Cardiac muscle cell (in vitro differentiated cells and primary cell): Measurements from ENCODE around the gene PNPLA2. TPM values are rescaled to one million over a fixed set of nuclear protein-coding genes. Genes with fewer than 3 reads are reported as not detected.

Source experiments
- DNase-seq, 2 donors: peaks; one replicate each; pipeline versions ENCODE4 v3.0.0 to v3.0.0-alpha.2; 2010 to 2017; ENCODE audit warnings: low read depth in 1 of 2, low spot score in 1 of 2
- H3K27ac ChIP-seq: fragments of 200-600 bp; sonication (generic); 2 replicates; pipeline ENCODE4 v1.5.1; 2016
- H3K27me3 ChIP-seq: fragments of 200-600 bp; sonication (generic); 2 replicates; pipeline ENCODE4 v1.6.0; 2016; ENCODE audit warnings: control low read depth
- H3K36me3 ChIP-seq: fragments of 200-600 bp; sonication (generic); 2 replicates; pipeline ENCODE4 v1.5.1; 2016; ENCODE audit warnings: control low read depth
- H3K4me1 ChIP-seq: fragments of 200-600 bp; sonication (generic); 2 replicates; pipeline ENCODE4 v1.8.1; 2017; ENCODE audit warnings: low read depth, mild to moderate bottlenecking, mixed run types
- H3K4me3 ChIP-seq: fragments of 200-600 bp; sonication (generic); 2 replicates; pipeline ENCODE4 v1.5.1; 2016; ENCODE audit warnings: mild to moderate bottlenecking
- H3K9me3 ChIP-seq: fragments of 200-600 bp; sonication (generic); 2 replicates; pipeline ENCODE4 v1.5.1; 2017; ENCODE audit warnings: low read depth, mild to moderate bottlenecking, control low read depth
- CTCF ChIP-seq: IDR thresholded peaks from 2 replicates; pipeline ENCODE4 v1.5.1; 2012; ENCODE audit warnings: low read depth, mild to moderate bottlenecking, low read length
- polyA plus RNA-seq: library from polyadenylated mRNA; unstranded; fragments of >200 nt; fragmentation: Nextera tagmentation; extraction: Ambion mirVana; gene quantifications from 2 replicates; pipeline ENCODE4 v1.2.1, GENCODE V29; 2016
- total RNA-seq: library from RNA; depleted of rRNA; stranded (reverse); fragments of >200 nt; gene quantifications from 2 replicates; pipeline ENCODE4 v1.2.3, GENCODE V29; 2016

Gene PNPLA2
- total and polyA plus RNA-seq, 2 experiments from 2014 or later = 81.6 to 99.9 TPM

- Histone ChIP-seq H3K4me1 (peaks cover 12% of the 10 kb centered on the region), H3K27ac (no peak overlapping the region), H3K27me3 (no peaks in the 10 kb centered on the region), H3K4me3 (peak overlapping the region; percentile 54), H3K36me3 (no peaks in the 10 kb centered on the region), H3K9me3 (no peaks in the 10 kb centered on the region)
- TF ChIP-seq CTCF = no peak
- no peak for DNase-seq
Observed at GRCh38 chr11:804599-804964, 14.1 kb upstream of the PNPLA2 start.

- no peak for TF ChIP-seq CTCF
- H3K27ac ChIP-seq = peak overlapping the region; percentile 98
- DNase-seq = no peak
- H3K27me3 ChIP-seq = no peaks in the 10 kb centered on the region
- no peaks in the 10 kb centered on the region for H3K9me3 ChIP-seq
- peak overlapping the region; percentile 93 for H3K4me3 ChIP-seq
- H3K4me1 ChIP-seq = peaks cover 12% of the 10 kb centered on the region
- H3K36me3 ChIP-seq = peaks cover 17% of the 10 kb centered on the region
Observed at GRCh38 chr11:808427-809286, 10.1 kb upstream of the PNPLA2 start.

DNA sequence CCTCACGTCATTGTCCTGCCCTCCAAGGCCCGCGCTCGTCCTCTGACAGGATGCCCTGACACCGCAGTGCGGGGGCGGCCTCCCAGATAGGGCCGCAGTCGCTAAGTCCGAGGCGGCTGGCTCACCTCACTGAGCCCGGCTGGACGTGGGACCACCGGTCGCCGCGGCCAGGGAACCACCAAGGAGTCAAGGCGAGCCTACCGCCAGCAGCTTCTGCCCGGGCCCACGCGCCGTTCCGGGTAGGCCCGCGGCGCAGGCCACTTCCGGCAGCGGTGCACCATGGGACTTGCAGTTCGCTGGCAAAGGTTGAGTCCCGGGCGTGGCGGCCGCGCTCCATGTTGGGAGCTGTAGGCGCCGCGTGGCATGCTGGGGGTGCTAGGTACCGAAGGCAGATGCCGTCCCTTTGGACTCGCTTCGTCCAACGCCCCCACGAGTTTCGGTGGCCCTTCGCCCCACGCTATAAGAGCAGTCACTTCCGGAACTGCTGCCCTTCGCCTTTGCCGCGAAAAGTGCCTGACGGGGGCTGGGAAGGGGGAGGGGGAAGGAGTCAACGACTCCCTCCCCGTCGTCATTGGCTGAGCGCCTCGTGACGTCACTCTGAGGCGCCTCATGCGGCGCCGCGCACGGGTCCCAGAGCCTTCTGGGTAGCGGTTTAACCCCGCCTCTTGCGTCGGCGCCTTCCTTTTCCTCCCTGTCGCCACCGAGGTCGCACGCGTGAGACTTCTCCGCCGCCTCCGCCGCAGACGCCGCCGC, 9.3 kb upstream of the PNPLA2 start, which contains the start of gene RPLP2:
Gene RPLP2 (plus strand): TSS at position 681 of the 753 bp plus-strand sequence. CDS start 268 bp downstream, outside the sequence.
- Histone ChIP-seq H3K36me3 (peaks cover 17% of the 10 kb centered on the region), H3K27me3 (no peaks in the 10 kb centered on the region), H3K4me1 (peaks cover 9% of the 10 kb centered on the region), H3K27ac (peak within 1 kb of the TSS; percentile 98), H3K4me3 (peak within 1 kb of the TSS; percentile 93), H3K9me3 (no peaks in the 10 kb centered on the region)
- TF ChIP-seq CTCF = no peak
- DNase-seq = peak; percentile 97 to 98

DNA sequence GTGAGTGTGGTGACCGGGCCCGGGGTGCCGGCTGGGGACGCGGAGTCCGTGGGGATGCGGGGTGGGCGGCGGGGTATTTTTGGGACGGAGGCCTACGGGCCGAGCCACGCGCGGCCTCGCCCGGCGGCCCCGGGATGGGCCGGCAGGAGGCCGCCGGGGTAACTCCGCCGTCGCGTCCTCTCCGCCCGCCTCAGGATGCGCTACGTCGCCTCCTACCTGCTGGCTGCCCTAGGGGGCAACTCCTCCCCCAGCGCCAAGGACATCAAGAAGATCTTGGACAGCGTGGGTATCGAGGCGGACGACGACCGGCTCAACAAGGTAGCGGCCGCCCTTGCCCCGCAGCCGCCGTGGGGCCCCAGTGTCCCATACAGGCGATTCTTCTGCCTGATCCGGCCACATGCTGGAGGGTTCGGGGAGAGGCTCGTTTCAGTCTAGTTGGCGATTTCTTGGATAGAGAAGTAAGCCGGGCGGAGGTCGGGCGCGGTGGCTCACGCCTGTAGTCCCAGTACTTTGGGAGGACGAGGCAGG, 8.6 kb upstream of the PNPLA2 start:
- DNase-seq = no peak
- no peaks in the 10 kb centered on the region for H3K9me3 ChIP-seq
- peaks cover 17% of the 10 kb centered on the region for H3K36me3 ChIP-seq
- peak; percentile 3 for TF ChIP-seq CTCF
- peak overlapping the region; percentile 98 for H3K27ac ChIP-seq
- no peaks in the 10 kb centered on the region for H3K27me3 ChIP-seq
- H3K4me3 ChIP-seq = peak overlapping the region; percentile 93
- peaks cover 7% of the 10 kb centered on the region for H3K4me1 ChIP-seq

GRCh38 chr11:811446-812245, 7.1 kb upstream of the PNPLA2 start:
- Histone ChIP-seq H3K27ac (no peak overlapping the region), H3K36me3 (peaks cover 17% of the 10 kb centered on the region), H3K4me1 (peaks cover 7% of the 10 kb centered on the region), H3K4me3 (no peak overlapping the region), H3K9me3 (no peaks in the 10 kb centered on the region), H3K27me3 (no peaks in the 10 kb centered on the region)
- peak; percentile 17 for TF ChIP-seq CTCF
- no peak for DNase-seq
